ENCODE measurements around the gene FAM131B.

DNA sequence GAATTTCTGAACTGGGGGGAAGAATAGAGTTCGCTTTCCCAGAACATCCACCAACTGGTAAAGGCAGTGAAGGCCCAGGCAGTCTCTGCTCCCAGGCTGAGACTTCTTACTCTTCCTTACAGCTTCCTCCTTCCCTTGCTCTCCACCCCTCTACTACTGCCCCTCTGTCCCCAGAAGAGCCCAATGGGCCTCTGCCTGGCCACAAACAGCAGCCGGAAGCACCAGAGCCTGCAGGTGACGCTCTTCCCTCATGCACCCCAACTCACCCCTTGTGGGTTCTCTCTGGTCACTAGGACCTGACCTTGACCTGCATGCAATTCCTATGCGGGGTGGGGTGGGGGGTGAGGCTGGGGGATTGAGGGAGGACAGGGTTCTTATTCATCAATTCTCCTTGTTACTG lies 16.5 kb downstream of the FAM131B start:
- TF ChIP-seq, protein P1, sequence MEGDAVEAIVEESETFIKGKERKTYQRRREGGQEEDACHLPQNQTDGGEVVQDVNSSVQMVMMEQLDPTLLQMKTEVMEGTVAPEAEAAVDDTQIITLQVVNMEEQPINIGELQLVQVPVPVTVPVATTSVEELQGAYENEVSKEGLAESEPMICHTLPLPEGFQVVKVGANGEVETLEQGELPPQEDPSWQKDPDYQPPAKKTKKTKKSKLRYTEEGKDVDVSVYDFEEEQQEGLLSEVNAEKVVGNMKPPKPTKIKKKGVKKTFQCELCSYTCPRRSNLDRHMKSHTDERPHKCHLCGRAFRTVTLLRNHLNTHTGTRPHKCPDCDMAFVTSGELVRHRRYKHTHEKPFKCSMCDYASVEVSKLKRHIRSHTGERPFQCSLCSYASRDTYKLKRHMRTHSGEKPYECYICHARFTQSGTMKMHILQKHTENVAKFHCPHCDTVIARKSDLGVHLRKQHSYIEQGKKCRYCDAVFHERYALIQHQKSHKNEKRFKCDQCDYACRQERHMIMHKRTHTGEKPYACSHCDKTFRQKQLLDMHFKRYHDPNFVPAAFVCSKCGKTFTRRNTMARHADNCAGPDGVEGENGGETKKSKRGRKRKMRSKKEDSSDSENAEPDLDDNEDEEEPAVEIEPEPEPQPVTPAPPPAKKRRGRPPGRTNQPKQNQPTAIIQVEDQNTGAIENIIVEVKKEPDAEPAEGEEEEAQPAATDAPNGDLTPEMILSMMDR (IDR thresholded peaks at IDR 0.05): no peak
- TF ChIP-seq POLR2A (IDR thresholded peaks at IDR 0.05): no peak

Measured in adrenal gland (tissue), 5 donors.